Transverse colon (tissue), 4 donors: ENCODE measurements around the gene CSGALNACT2. TPM values are rescaled to one million over a fixed set of nuclear protein-coding genes. Genes with fewer than 3 reads are reported as not detected.
A peak's percentile ranks its signal among the peaks of the same experiment; 100 is the strongest.

Experiments
- DNase-seq: peaks from one replicate; pipeline ENCODE4 v3.0.0-alpha.2; 2019
- H3K27ac ChIP-seq, 4 donors: fragments of 200-600 bp; sonication (generic); 2 replicates each; pipeline ENCODE4 v1.5.1; 2016 to 2018; ENCODE audit warnings: inconsistent platforms in 4 of 4
- H3K27me3 ChIP-seq: fragments of 200-600 bp; sonication (generic); 2 replicates; pipeline ENCODE4 v1.5.1; 2017; ENCODE audit warnings: inconsistent platforms
- H3K36me3 ChIP-seq, 4 donors: fragments of 200-600 bp; sonication (generic); 2 replicates each; pipeline ENCODE4 v1.5.1; 2017 to 2019; ENCODE audit warnings: inconsistent platforms in 4 of 4
- H3K4me1 ChIP-seq, 4 donors: fragments of 200-600 bp; sonication (generic); 2 replicates each; pipeline ENCODE4 v1.5.1; 2017 to 2020; ENCODE audit warnings: inconsistent platforms in 4 of 4
- H3K4me3 ChIP-seq, 4 donors: fragments of 200-600 bp; sonication (generic); 1 replicate in 1 of 4; 2 replicates in 3 of 4; pipeline versions ENCODE4 v1.5.1 to v1.6.1; 2017 to 2019; ENCODE audit warnings: inconsistent platforms in 4 of 4
- H3K9me3 ChIP-seq, 2 donors: fragments of 200-600 bp; sonication (generic); 2 replicates each; pipeline ENCODE4 v1.5.1; 2017 to 2019; ENCODE audit warnings: inconsistent platforms in 2 of 2
- EP300 ChIP-seq: sonication (generic); formaldehyde crosslinking; IDR thresholded peaks from one replicate; pipeline ENCODE4 v1.6.1; 2017; ENCODE audit warnings: antibody characterized with exemption, low read depth
- POLR2A ChIP-seq: fragments of 450-650 bp; IDR thresholded peaks from one replicate; pipeline ENCODE4 v1.6.1; 2016; ENCODE audit warnings: antibody characterized with exemption, mild to moderate bottlenecking, moderate library complexity
- POLR2AphosphoS5 ChIP-seq, 3 donors: sonication (generic); formaldehyde crosslinking; IDR thresholded peaks; one replicate each; pipeline ENCODE4 v1.6.1; 2016; ENCODE audit warnings: antibody characterized with exemption in 3 of 3
- WGBS, 2 donors: methylation state at CpG; one replicate each; pipeline ENCODE4 v1.1.5; 2018; ENCODE audit warnings: low coverage in 1 of 2; 5-methylcytosine and 5-hydroxymethylcytosine counted together
- in situ Hi-C, 4 donors: fragments of 200-750 bp; cut with MboI; loops; one replicate each; pipeline versions ENCODE4 v1.15.0 to v1.15.1; 2017; ENCODE audit warnings: low sequenced_read_pairs in 3 of 4, low pct_ligation_motif_present in 1 of 4, low pct_unique_long_range_greater_than_20kb in 1 of 4
- intact Hi-C: fragments of 100-400 bp; cut with DNase I; formaldehyde crosslinking; loops from one replicate; pipeline ENCODE4 v1.15.1; 2023; ENCODE audit warnings: low total_unique reads
- total RNA-seq, 4 donors: library from RNA; depleted of rRNA; stranded (reverse); fragments of >200 nt; gene quantifications; one replicate each; pipeline ENCODE4 v1.1.0, GENCODE V29; 2016
- TF ChIP-seq, protein P1 (sequence below), 5 experiments: fragments of 200-600 bp in 3 of 5; fragments of 450-650 bp in 2 of 5; sonication (generic) in 3 of 5; IDR thresholded peaks; 1 replicate in 2 of 5; 2 replicates in 3 of 5; pipeline ENCODE4 v1.5.1; 2016 to 2017; ENCODE audit warnings: antibody characterized with exemption in 5 of 5, inconsistent platforms in 3 of 5, mild to moderate bottlenecking in 2 of 5, moderate library complexity in 1 of 5

The CSGALNACT2 gene
- total RNA-seq, 4 donors from 2014 or later = 4.1 to 15.5 (median 10.9) TPM

DNA sequence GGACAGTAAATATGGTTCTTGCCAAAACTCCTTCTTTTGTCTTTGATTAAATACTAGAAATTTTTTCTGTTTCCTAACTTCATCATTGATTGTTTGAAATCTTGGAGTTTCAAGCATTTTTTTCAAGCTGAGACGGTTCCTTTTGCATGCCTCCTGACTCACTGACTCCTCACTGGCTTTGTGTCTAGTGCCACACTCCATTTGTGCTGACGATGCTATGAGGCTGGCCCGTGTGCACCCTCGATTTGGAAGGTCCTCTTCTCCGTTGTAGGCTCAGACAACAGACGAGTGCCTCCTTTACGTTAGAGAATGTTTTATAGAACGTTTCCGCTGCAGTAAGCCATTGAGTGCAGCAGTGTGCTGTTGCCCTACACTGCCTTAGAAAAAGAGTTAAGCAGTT, 10.8 kb upstream of the CSGALNACT2 start:
- 80 to 89% methylated on average over 5 to 9 of the region's 9 CpGs for WGBS, 2 donors
- DNase-seq = no peak
- H3K4me3 ChIP-seq = no peak overlapping the region
- H3K27ac ChIP-seq = no peak overlapping the region
- H3K27me3 ChIP-seq = no peaks in the 10 kb centered on the region
- H3K4me1 ChIP-seq = peaks cover 0 to 4% (median 0%) of the 10 kb centered on the region in 4 donors
- intact Hi-C loops = no loop called here
- H3K36me3 ChIP-seq = no peaks in the 10 kb centered on the region
- TF ChIP-seq POLR2A (no peak), EP300 (no peak), POLR2AphosphoS5 (IDR thresholded peaks at IDR 0.05) (no peak)
- TF ChIP-seq, protein P1, sequence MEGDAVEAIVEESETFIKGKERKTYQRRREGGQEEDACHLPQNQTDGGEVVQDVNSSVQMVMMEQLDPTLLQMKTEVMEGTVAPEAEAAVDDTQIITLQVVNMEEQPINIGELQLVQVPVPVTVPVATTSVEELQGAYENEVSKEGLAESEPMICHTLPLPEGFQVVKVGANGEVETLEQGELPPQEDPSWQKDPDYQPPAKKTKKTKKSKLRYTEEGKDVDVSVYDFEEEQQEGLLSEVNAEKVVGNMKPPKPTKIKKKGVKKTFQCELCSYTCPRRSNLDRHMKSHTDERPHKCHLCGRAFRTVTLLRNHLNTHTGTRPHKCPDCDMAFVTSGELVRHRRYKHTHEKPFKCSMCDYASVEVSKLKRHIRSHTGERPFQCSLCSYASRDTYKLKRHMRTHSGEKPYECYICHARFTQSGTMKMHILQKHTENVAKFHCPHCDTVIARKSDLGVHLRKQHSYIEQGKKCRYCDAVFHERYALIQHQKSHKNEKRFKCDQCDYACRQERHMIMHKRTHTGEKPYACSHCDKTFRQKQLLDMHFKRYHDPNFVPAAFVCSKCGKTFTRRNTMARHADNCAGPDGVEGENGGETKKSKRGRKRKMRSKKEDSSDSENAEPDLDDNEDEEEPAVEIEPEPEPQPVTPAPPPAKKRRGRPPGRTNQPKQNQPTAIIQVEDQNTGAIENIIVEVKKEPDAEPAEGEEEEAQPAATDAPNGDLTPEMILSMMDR (IDR thresholded peaks at IDR 0.05) = no peak
- H3K9me3 ChIP-seq = no peaks in the 10 kb centered on the region
- in situ Hi-C loops = no loop called here

DNA sequence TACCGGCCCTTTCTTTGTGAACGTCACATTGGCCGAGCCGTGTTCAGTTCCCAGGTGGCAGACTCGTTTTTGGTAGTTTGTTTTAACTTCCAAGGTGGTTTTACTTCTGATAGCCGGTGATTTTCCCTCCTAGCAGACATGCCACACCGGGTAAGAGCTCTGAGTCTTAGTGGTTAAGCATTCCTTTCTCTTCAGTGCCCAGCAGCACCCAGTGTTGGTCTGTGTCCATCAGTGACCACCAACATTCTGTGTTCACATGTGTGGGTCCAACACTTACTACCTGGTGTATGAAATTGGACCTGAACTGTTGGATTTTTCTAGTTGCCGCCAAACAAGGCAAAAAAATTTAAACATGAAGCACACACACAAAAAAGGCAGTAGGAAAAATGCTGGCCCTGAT, 9.9 kb upstream of the CSGALNACT2 start:
- in situ Hi-C loops (no loop called here), intact Hi-C loops (no loop called here)
- TF ChIP-seq, protein P1 (IDR thresholded peaks at IDR 0.05) = no peak
- no peak for TF ChIP-seq POLR2AphosphoS5 (IDR thresholded peaks at IDR 0.05)
- no peak for TF ChIP-seq EP300
- TF ChIP-seq POLR2A = no peak
- Histone ChIP-seq H3K36me3 (no peaks in the 10 kb centered on the region), H3K9me3 (no peaks in the 10 kb centered on the region), H3K27me3 (no peaks in the 10 kb centered on the region), H3K4me3 (no peak overlapping the region), H3K4me1 (peaks cover 0 to 4% (median 0%) of the 10 kb centered on the region in 4 donors), H3K27ac (no peak overlapping the region)
- 80 to 85% methylated on average over 8 of the region's 8 CpGs for WGBS, 2 donors
- DNase-seq = no peak

DNA sequence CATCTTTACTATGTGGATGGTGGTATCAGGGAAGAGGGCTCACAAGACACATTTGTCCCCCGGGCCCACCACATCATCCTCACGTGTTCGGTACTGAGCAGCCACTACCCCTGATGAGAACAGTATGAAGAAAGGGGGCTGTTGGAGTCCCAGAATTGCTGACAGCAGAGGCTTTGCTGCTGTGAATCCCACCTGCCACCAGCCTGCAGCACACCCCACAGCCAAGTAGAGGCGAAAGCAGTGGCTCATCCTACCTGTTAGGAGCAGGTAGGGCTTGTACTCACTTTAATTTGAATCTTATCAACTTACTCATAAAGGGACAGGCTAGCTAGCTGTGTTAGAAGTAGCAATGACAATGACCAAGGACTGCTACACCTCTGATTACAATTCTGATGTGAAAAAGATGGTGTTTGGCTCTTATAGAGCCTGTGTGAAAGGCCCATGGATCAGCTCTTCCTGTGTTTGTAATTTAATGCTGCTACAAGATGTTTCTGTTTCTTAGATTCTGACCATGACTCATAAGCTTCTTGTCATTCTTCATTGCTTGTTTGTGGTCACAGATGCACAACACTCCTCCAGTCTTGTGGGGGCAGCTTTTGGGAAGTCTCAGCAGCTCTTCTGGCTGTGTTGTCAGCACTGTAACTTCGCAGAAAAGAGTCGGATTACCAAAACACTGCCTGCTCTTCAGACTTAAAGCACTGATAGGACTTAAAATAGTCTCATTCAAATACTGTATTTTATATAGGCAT, 9.1 kb upstream of the CSGALNACT2 start:
- no peaks in the 10 kb centered on the region for H3K36me3 ChIP-seq
- no peaks in the 10 kb centered on the region for H3K9me3 ChIP-seq
- H3K27ac ChIP-seq = peak overlapping the region; percentile 20 to 47 (median 42)
- TF ChIP-seq, protein P1 (IDR thresholded peaks at IDR 0.05) = no peak
- TF ChIP-seq POLR2AphosphoS5 (IDR thresholded peaks at IDR 0.05) = peak in 2 of 3 donors; percentile 15 to 46
- DNase-seq = peak; percentile 16
- intact Hi-C loops = no loop called here
- WGBS, 2 donors = 58 to 86% methylated on average over 2 to 6 of the region's 6 CpGs
- in situ Hi-C loops = no loop called here
- no peaks in the 10 kb centered on the region for H3K27me3 ChIP-seq
- peaks cover 0 to 4% (median 0%) of the 10 kb centered on the region in 4 donors for H3K4me1 ChIP-seq
- no peak overlapping the region for H3K4me3 ChIP-seq

DNA sequence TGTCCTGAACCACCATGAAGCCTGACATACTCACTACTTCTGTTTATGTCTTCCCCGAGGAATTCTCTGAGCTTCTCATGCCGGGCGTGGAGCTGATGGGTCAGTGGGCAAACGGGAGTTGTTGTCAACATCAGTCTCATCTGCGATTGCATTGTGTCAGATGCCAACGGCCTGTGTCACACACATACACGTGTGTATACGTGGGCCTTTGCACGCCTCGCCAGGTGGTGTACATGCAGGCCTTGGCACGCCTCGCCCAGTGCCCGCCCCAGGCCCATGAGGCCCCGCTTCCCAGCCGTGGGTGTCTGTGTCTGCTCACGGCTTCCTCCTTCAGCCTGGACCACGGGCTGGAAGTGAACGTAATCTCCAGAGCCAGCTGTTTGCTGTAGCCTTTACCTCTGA, 7.5 kb upstream of the CSGALNACT2 start:
- Histone ChIP-seq H3K36me3 (no peaks in the 10 kb centered on the region), H3K27me3 (no peaks in the 10 kb centered on the region), H3K9me3 (no peaks in the 10 kb centered on the region), H3K4me1 (peaks cover 0 to 4% (median 0%) of the 10 kb centered on the region in 4 donors), H3K27ac (no peak overlapping the region), H3K4me3 (no peak overlapping the region)
- DNase-seq = no peak
- in situ Hi-C loops (no loop called here), intact Hi-C loops (no loop called here)
- 53 to 74% methylated on average over 4 to 18 of the region's 18 CpGs for WGBS, 2 donors
- no peak for TF ChIP-seq EP300
- no peak for TF ChIP-seq POLR2A
- no peak for TF ChIP-seq POLR2AphosphoS5 (IDR thresholded peaks at IDR 0.05)
- TF ChIP-seq, protein P1 (IDR thresholded peaks at IDR 0.05) = no peak
